Measurements from ENCODE around the gene SEC16A.

The SEC16A gene

DNA sequence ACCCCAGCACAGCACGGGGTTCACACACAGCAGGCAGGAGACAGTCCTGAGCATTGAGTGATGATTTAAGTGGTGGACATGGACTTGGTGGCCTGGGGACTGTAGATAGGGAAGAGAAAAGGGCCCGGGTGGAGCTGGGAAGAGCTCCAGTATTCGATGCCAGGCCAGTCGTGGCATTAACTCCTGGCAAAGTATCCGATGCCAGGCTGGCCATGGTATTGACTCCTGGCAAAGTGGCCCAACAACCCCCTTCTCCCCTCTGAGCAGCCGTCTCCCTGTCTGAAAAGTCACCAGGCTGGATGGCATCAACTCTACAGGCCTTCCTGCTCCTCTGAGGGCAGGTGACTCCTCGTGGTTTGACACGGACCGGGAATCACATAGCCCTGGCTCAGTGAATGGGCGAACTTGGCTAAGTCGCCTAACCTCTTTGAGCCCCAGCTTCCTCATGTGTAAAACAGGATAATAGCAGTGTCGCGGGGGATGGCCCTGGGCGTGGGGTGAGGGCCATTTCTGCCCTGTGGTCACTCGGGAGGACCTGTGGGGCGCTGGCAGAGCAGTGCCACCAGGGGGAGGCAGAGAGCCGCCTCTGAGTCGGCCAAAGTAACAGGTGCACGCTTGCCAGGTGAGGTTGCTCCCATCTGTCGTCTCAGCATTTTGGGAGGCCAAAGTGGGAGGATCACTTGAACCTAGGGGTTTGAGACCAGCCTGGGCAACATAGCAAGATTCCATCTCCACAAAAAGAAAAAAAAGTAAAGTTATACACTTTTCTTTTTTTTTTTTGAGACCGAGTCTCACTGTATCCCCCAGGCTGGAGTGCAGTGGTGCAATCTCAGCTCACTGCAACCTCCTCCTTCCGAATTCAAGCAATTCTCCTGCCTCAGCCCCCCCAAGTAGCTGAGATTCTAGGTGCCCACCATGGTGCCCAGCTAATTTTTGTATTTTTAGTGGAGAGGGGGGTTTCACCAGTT is 5.7 kb upstream of the SEC16A start:
- TF ChIP-seq, protein P1, sequence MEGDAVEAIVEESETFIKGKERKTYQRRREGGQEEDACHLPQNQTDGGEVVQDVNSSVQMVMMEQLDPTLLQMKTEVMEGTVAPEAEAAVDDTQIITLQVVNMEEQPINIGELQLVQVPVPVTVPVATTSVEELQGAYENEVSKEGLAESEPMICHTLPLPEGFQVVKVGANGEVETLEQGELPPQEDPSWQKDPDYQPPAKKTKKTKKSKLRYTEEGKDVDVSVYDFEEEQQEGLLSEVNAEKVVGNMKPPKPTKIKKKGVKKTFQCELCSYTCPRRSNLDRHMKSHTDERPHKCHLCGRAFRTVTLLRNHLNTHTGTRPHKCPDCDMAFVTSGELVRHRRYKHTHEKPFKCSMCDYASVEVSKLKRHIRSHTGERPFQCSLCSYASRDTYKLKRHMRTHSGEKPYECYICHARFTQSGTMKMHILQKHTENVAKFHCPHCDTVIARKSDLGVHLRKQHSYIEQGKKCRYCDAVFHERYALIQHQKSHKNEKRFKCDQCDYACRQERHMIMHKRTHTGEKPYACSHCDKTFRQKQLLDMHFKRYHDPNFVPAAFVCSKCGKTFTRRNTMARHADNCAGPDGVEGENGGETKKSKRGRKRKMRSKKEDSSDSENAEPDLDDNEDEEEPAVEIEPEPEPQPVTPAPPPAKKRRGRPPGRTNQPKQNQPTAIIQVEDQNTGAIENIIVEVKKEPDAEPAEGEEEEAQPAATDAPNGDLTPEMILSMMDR (conservative IDR thresholded peaks at IDR 0.05; ENCODE audit: low read depth, low read length), result peak; percentile 92
- peak; percentile 44 for DNase-seq (ENCODE audit: low read depth)
- H3K4me3 ChIP-seq (ENCODE audit: low read depth, low read length), result no peak overlapping the region

DNA sequence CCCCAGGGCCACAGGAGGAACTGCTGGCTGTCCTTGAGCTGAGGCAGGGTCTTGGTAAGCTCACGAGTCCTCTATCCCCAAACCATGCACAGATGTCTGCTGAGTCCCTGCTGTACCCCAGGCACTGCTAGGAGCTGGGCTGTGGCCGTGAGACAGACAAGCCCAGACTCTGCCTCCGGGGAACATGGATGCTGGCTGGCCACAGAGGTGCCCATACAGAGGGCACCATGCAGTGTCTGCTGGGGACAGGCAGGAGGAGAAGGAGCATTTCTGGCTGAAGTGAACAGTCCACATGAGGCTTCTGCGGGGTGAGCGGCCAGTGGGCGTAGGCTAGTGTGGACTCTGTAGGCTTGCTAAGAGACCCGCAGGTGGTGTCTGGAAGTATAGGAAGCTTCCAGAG is 4.8 kb upstream of the SEC16A start:
- TF ChIP-seq, protein P1 (conservative IDR thresholded peaks at IDR 0.05; ENCODE audit: low read depth, low read length), result no peak
- H3K4me3 ChIP-seq (ENCODE audit: low read depth, low read length), result no peak overlapping the region

DNA sequence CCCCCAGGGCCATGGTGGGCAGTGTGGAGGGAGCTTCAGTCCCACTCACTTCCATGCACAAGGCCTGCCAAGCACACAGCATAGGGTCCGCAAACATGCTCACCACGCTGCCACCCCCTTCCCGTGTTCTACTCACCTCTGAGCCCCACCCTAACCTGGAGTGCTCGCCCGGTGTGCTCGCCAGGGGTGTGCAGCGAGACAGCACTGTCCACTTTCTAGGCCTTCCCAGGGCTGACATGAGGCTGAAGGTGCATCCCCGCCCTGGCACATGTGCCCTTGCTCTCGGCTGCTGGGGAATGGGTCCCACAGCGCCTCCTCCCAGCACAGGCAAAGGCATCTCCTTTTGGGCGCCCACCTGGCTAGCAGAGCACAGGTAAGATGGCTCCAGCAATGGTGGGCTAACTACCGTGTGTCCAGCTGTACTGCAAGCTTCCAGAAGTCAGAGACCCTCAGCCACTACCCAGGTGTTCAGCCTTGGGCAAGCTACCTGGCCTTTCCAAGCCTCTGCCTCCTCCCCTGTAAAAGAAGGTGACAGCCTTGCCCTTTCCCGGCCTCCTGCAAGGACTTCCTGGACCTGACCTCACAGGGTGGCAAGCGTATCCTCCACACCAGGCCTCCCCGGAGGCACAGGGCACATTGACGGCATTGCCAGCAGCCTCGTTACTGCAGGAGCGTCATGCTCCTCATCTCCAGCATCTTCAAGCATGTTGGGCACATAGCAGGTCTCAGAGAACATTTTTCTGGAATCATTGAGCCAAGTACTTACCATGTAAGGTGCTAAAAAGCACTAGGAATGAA is 4.2 kb upstream of the SEC16A start:
- no peak overlapping the region for H3K4me3 ChIP-seq (ENCODE audit: low read depth, low read length)
- TF ChIP-seq, protein P1 (conservative IDR thresholded peaks at IDR 0.05; ENCODE audit: low read depth, low read length), result no peak
- no peak for DNase-seq (ENCODE audit: low read depth)

More for the DNA sequence above, 4.8 kb upstream of the SEC16A start:
- no peak for DNase-seq (ENCODE audit: low read depth)

DNA sequence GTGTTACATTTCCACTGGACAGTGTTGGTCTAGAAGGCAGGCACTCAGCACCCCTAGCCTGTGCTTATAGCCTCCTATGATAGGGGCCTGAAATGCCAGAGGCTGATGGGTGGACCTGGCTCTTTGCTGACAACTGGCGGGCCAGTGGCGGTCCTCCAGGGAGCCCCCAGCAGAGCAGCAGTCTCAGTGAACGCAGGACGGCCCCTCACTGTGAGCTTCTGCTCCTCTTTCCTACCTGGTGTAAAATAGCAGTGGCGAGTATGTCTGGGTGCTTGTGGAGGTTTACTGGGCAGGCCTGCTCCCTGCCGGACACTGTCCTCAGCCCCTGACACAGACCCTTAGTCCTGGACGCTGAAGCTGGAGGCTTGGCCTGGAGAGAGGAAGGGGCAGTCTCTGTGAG is 3.3 kb upstream of the SEC16A start:
- DNase-seq (ENCODE audit: low read depth), result no peak
- TF ChIP-seq, protein P1 (conservative IDR thresholded peaks at IDR 0.05; ENCODE audit: low read depth, low read length), result no peak

DNA sequence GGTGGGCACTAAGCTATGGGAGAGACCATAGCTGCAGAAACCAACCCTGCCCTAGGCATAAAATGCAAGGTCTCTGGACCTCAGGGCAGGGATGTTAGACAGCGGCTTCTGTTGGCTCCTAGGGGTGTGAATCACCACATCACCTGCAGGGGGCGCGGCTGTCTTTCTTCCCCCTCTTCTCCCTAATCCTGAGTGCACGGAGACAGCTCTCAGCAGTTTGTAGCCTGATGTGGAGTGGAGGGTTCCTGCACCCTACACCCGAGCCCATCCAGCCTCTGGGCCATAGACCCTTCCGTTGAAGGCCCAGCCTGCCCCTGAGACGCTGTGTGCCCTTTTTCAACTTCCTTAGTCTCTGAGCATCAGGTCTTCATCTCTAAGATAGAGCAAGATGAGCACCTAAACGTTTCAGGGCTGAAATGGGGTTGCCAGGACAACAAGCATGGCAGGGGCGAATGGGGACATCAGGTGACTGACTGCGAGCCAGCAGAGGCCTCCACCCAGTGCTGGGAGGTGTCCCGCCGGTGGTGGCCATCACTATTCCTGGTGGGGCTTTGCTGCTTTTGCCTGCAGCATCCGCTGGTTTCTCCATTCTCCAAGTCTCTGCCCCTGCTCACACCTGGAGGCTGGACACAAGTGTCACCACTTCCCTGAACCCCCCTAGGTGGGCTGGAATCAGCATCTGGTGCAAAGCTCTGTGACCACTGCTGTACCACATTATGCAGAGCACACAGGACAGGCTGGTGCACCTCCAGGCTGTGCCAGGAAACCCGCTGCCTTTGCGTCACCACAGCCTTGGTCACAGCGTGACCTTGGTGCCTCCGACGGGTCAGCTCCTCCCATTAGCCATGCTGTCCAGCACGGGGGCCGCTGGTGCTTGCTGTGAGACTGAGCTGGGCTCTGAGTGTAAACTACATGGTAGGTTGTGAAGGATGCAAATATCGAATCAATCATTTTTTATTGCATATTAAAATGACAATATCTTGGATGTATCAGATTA is 2.5 kb upstream of the SEC16A start:
- TF ChIP-seq, protein P1 (conservative IDR thresholded peaks at IDR 0.05; ENCODE audit: low read depth, low read length), result peak; percentile 86
- H3K4me3 ChIP-seq (ENCODE audit: low read depth, low read length), result no peak overlapping the region
- peak; percentile 85 for DNase-seq (ENCODE audit: low read depth)

More for the DNA sequence above, 3.3 kb upstream of the SEC16A start:
- no peak overlapping the region for H3K4me3 ChIP-seq (ENCODE audit: low read depth, low read length)

All from choroid plexus epithelial cell (primary cell).